Vagina (tissue), 2 donors: Measurements from ENCODE around the gene TEX2.

Source experiments
- POLR2A ChIP-seq, 2 donors: fragments of 450-650 bp; IDR thresholded peaks; one replicate each; pipeline ENCODE4 v1.6.1; 2017; ENCODE audit warnings: antibody characterized with exemption in 2 of 2, mild to moderate bottlenecking in 2 of 2, moderate library complexity in 2 of 2
- TF ChIP-seq, protein P1 (sequence below), 3 experiments: fragments of 450-650 bp in 2 of 3; fragments of 200-600 bp in 1 of 3; sonication (generic) in 1 of 3; IDR thresholded peaks; one replicate each; pipeline ENCODE4 v1.5.1; 2017 to 2019; ENCODE audit warnings: antibody characterized with exemption in 3 of 3, mild to moderate bottlenecking in 2 of 3, moderate library complexity in 2 of 3

GRCh38 chr17:64165347-64165746 is 97.7 kb downstream of the TEX2 start:
- TF ChIP-seq POLR2A (IDR thresholded peaks at IDR 0.05) = no peak
- TF ChIP-seq, protein P1, sequence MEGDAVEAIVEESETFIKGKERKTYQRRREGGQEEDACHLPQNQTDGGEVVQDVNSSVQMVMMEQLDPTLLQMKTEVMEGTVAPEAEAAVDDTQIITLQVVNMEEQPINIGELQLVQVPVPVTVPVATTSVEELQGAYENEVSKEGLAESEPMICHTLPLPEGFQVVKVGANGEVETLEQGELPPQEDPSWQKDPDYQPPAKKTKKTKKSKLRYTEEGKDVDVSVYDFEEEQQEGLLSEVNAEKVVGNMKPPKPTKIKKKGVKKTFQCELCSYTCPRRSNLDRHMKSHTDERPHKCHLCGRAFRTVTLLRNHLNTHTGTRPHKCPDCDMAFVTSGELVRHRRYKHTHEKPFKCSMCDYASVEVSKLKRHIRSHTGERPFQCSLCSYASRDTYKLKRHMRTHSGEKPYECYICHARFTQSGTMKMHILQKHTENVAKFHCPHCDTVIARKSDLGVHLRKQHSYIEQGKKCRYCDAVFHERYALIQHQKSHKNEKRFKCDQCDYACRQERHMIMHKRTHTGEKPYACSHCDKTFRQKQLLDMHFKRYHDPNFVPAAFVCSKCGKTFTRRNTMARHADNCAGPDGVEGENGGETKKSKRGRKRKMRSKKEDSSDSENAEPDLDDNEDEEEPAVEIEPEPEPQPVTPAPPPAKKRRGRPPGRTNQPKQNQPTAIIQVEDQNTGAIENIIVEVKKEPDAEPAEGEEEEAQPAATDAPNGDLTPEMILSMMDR (IDR thresholded peaks at IDR 0.05) = no peak
